ENCODE results near the gene GSTT2.

GSTT2 gene

DNA sequence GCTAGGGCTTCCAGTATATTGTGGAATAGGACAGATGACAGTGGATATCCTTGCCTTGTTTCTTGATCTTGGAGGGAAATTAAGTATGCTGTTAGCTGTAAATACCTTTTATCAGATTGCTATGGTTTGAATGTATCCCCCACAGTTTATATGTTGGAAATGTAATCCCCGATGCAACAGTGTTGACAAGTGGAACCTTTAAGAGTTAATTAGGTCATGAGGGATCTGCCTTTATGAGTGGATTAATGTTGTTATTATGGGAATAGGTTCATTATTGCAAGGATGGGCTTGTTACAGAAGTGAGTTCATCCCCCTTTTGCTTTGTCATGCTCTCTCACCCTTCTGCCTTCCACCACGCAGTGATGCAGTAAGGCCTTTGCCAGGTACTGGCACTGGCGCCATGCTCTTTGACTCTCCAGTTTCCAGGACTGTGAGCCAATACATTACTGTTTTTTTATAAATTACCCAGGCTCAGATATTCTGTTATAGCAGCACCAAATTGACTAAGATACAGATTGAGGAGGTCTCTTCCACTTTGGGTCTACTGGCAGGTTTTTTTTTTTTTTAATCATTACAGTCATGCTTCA is 47.5 kb downstream of the GSTT2 start:
- H3K27ac ChIP-seq, result no peak overlapping the region
- TF ChIP-seq, protein P1, sequence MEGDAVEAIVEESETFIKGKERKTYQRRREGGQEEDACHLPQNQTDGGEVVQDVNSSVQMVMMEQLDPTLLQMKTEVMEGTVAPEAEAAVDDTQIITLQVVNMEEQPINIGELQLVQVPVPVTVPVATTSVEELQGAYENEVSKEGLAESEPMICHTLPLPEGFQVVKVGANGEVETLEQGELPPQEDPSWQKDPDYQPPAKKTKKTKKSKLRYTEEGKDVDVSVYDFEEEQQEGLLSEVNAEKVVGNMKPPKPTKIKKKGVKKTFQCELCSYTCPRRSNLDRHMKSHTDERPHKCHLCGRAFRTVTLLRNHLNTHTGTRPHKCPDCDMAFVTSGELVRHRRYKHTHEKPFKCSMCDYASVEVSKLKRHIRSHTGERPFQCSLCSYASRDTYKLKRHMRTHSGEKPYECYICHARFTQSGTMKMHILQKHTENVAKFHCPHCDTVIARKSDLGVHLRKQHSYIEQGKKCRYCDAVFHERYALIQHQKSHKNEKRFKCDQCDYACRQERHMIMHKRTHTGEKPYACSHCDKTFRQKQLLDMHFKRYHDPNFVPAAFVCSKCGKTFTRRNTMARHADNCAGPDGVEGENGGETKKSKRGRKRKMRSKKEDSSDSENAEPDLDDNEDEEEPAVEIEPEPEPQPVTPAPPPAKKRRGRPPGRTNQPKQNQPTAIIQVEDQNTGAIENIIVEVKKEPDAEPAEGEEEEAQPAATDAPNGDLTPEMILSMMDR (conservative IDR thresholded peaks at IDR 0.05), result no peak

DNA sequence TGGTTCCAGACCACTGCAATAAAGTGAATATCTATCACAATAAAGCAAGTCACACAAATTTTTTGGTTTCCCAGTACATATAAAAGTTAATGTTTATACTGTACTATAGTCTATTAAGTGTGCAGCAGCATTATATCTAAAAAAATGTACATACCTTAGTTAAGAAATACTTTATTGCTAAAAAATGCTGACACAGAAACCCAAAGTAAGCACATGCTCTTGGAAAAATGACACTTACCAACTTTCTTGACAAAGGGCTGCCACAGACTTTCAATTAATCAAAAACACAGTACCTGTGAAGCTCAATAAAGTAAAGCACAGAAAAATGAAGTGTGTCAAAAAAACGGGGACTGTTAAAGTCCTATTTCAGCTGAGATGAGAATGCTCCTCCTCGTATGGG is 48.1 kb downstream of the GSTT2 start:
- TF ChIP-seq, protein P1 (conservative IDR thresholded peaks at IDR 0.05), result no peak
- no peak overlapping the region for H3K27ac ChIP-seq

DNA sequence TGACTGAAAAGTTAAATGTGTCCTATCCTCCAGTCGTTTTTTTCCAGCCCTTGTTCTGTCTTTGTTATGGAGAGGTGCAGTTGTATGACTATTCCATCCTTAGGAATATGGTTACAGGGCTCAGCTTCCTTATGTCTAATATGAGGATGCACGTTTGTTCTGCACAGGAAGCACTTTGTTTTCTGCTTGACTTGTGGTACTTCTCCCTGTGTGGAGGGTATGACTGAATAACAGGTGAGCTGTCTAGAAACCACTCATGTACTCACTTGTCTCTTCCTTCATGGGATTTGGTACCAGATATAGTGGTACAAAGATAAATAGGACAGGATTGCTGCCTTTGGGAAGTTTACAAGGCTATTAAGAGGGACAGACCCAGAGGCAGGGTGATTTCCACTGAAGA is 48.6 kb downstream of the GSTT2 start:
- H3K27ac ChIP-seq, result no peak overlapping the region
- TF ChIP-seq, protein P1 (conservative IDR thresholded peaks at IDR 0.05), result no peak

DNA sequence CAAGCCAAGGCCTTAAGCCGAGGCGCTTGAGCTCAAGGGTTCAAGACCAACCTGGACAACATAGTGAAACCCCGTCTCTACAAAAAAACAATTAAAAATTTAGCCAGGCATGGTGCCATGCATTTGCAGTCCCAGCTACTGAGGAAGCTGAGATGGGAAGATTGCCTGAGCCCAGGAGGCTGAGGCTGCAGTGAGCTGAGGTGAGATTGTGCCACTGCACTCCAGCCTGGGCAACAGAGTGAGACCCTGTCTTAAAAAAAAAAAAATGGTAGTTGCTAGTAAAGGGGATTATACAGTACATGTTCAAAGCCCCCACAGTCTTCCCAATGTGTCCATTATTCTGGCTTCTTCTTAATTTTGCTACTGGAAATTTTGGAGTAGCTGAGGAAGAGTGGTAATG is 49.4 kb downstream of the GSTT2 start:
- TF ChIP-seq, protein P1 (conservative IDR thresholded peaks at IDR 0.05), result no peak
- no peak overlapping the region for H3K27ac ChIP-seq

GRCh38 chr22:24030186-24030702 is 50.3 kb downstream of the GSTT2 start:
- TF ChIP-seq, protein P1 (conservative IDR thresholded peaks at IDR 0.05), result no peak
- no peak overlapping the region for H3K27ac ChIP-seq
